Bladder microvascular endothelial cell (primary cell): ENCODE data around the gene SOX3. TPM values are rescaled to one million over a fixed set of nuclear protein-coding genes. Genes with fewer than 3 reads are reported as not detected.

Experiments
- total RNA-seq: library from RNA; depleted of rRNA; stranded (reverse); fragments of >200 nt; gene quantifications from 2 replicates; pipeline ENCODE4 v1.2.3, GENCODE V29; 2014

Gene SOX3
- total RNA-seq: not detected in 2 replicates

DNA sequence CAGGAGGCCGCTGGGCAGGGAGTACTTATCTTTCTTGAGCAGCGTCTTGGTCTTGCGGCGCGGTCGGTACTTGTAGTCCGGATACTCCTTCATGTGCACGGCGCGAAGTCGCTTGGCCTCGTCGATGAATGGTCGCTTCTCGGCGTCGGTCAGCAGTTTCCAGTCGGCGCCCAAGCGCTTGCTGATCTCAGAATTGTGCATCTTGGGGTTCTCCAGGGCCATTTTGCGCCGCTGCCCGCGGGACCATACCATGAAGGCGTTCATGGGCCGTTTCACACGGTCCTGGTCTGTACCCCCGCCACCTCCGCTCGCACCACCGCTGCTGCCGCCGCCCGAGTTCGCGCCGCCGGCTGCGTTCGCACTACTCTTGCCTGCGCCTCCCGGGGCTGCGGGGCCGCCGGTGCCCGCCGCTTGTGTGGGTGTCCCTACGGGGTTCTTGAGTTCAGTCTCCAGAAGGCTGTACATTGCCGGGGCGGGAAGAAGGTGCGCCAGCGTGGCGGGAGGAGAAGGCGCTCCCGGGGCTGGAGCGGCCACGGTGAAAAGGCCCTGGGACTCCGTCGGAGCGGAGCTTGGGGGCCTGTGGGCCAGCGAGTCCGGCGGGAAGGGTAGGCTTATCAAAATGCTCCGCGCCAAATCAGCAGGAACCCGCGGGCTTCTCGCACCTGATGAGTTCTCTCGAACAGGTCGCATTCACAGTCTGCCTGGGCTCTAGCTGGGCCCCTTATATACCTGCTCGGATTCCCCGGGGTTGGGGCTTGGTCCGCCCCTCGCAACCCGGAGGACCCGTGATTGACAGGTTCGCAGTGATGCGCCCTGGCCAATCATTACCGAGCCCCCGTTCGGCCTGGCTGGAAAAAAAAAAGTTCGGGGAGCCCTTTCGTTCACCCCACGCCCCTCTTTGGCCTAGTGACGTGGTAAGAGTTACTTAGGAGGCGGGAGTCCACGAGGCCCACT is at the start of gene SOX3:
SOX3 (minus strand) TSS at position 699 of the 954 bp plus-strand sequence; CDS start at position 690, 9 bp downstream.

Other genes starting within 250 kb of the SOX3 start
- 0.49 and 0.57 TPM in 2 replicates for gene LINC00632, start 204.7 kb upstream of the SOX3 start, total RNA-seq